HCT116 (cell line): ENCODE measurements around the gene ADARB1. TPM values are rescaled to one million over a fixed set of nuclear protein-coding genes. Genes with fewer than 3 reads are reported as not detected.

Source experiments
- ATAC-seq: fragments of 200-7000 bp; cut with Tn5 transposase; 2 replicates; pipeline ENCODE4 v1.9.1; 2020; ENCODE audit warnings: mild to moderate bottlenecking, moderate library complexity
- BruUV-seq: library from RNA; stranded (reverse); fragments of 400-500 nt; replicated peaks from 2 replicates; lab custom pipeline; 2021; lab: Mats Ljungman, UMichigan
- CTCF ChIA-PET: fragments of 300-600 bp; sonication (Branson Sonifier 250); formaldehyde crosslinking; loops from one replicate; lab custom pipeline; 2021; ENCODE audit warnings: antibody characterized with exemption; lab: Charles Lee
- POLR2A ChIA-PET: fragments of 300-600, 350-600 bp; sonication (Branson Sonifier 250); formaldehyde crosslinking; loops from one replicate; lab custom pipeline; 2021; ENCODE audit warnings: antibody characterized with exemption; lab: Charles Lee
- RAD21 ChIA-PET, 2 experiments: fragments of 300-600 bp; sonication (Branson Sonifier 250); formaldehyde crosslinking; loops; one replicate each; lab custom pipeline; 2023; ENCODE audit warnings: low total read pairs in 2 of 2; ENCODE audit not compliant: uncharacterized antibody in 2 of 2, unreplicated experiment in 2 of 2, low non-redundant PET in 1 of 2; lab: Charles Lee
- DNase-seq: peaks from one replicate; pipeline ENCODE4 v3.0.0-alpha.2; 2010; ENCODE audit warnings: low read depth, low spot score
- H2AFZ ChIP-seq: fragments of 200-600 bp; shearing (Covaris generic), sonication (generic); 2 replicates; pipeline ENCODE4 v1.6.1; 2017; ENCODE audit warnings: low read depth, mixed run types, mixed read lengths, antibody characterized with exemption, low read length; ENCODE audit not compliant: poor library complexity, severe bottlenecking
- H3K27ac ChIP-seq: 2 replicates; pipeline ENCODE4 v1.5.1; 2012; ENCODE audit warnings: low read depth, low read length
- H3K27me3 ChIP-seq: fragments of 200-600 bp; sonication (generic); 2 replicates; pipeline ENCODE4 v1.6.1; 2016; ENCODE audit warnings: mixed run types, low read length, mixed read lengths; ENCODE audit not compliant: insufficient read depth
- H3K36me3 ChIP-seq, 2 experiments: fragments of 200-500 bp in 1 of 2; fragments of 200-600 bp in 1 of 2; sonication (Bioruptor generic) in 1 of 2; sonication (generic) in 1 of 2; 2 replicates each; pipeline versions ENCODE4 v1.5.1 to v1.6.1; 2014 to 2016; ENCODE audit warnings: low read length in 2 of 2, inconsistent platforms in 1 of 2, mixed read lengths in 1 of 2, mixed run types in 1 of 2; ENCODE audit not compliant: insufficient read depth in 2 of 2, control insufficient read depth in 1 of 2
- H3K4me1 ChIP-seq, 2 experiments: fragments of 200-600 bp in 1 of 2; sonication (generic) in 1 of 2; 2 replicates each; pipeline versions ENCODE4 v1.5.1 to v1.6.1; 2012 to 2017; ENCODE audit warnings: low read length in 2 of 2, inconsistent platforms in 1 of 2, mild to moderate bottlenecking in 1 of 2, mixed read lengths in 1 of 2, mixed run types in 1 of 2, moderate library complexity in 1 of 2; ENCODE audit not compliant: insufficient read depth in 2 of 2, control insufficient read depth in 1 of 2
- H3K4me2 ChIP-seq: fragments of 200-600 bp; sonication (generic); 2 replicates; pipeline ENCODE4 v1.6.1; 2017; ENCODE audit warnings: mixed run types, low read length, mixed read lengths
- H3K4me3 ChIP-seq, 2 experiments: fragments of 200-600 bp in 1 of 2; sonication (generic) in 1 of 2; replicated peaks in 1 of 2; 2 replicates each; pipeline ENCODE4 v1.5.1; 2011 to 2016; ENCODE audit warnings: low read length in 2 of 2, control low read depth in 1 of 2, low read depth in 1 of 2, mild to moderate bottlenecking in 1 of 2, mixed read lengths in 1 of 2, mixed run types in 1 of 2
- H3K79me2 ChIP-seq: fragments of 200-600 bp; sonication (generic); 2 replicates; pipeline ENCODE4 v1.6.1; 2017; ENCODE audit warnings: mild to moderate bottlenecking, mixed run types, low read length, moderate library complexity, mixed read lengths; ENCODE audit not compliant: insufficient read depth
- H3K9ac ChIP-seq: fragments of 200-600 bp; sonication (generic); 2 replicates; pipeline ENCODE4 v1.6.1; 2016; ENCODE audit warnings: low read length, mixed read lengths
- H3K9me2 ChIP-seq: fragments of 200-600 bp; sonication (generic), shearing (Covaris generic); 2 replicates; pipeline ENCODE4 v1.6.1; 2017; ENCODE audit warnings: mixed run types, mild to moderate bottlenecking, moderate library complexity; ENCODE audit not compliant: insufficient read depth
- H3K9me3 ChIP-seq, 2 experiments: fragments of 200-500 bp in 1 of 2; fragments of 200-600 bp in 1 of 2; sonication (Bioruptor generic) in 1 of 2; sonication (generic) in 1 of 2; 2 replicates each; pipeline ENCODE4 v1.6.1; 2014 to 2017; ENCODE audit warnings: low read length in 2 of 2, mixed read lengths in 2 of 2, inconsistent platforms in 1 of 2, low read depth in 1 of 2, mild to moderate bottlenecking in 1 of 2, mixed run types in 1 of 2, moderate library complexity in 1 of 2; ENCODE audit not compliant: control insufficient read depth in 1 of 2, insufficient read depth in 1 of 2
- H4K20me1 ChIP-seq: fragments of 200-600 bp; sonication (generic), shearing (Covaris generic); 2 replicates; pipeline ENCODE4 v1.6.1; 2017; ENCODE audit warnings: mixed run types, mild to moderate bottlenecking, moderate library complexity; ENCODE audit not compliant: insufficient read depth
- EGR1 ChIP-seq: IDR thresholded peaks from 2 replicates; pipeline ENCODE4 v1.6.1; 2012; ENCODE audit warnings: low read depth
- ELF1 ChIP-seq: IDR thresholded peaks from 2 replicates; pipeline ENCODE4 v1.6.1; 2012; ENCODE audit warnings: low read depth, borderline replicate concordance
- EZH2phosphoT487 ChIP-seq: fragments of 200-600 bp; IDR thresholded peaks from 2 replicates; pipeline ENCODE4 v1.6.1; 2018; ENCODE audit warnings: antibody characterized with exemption, borderline replicate concordance
- ZNF274 ChIP-seq: fragments of 200-500 bp; sonication (Bioruptor generic); IDR thresholded peaks from 2 replicates; pipeline ENCODE4 v1.6.1; 2014; ENCODE audit warnings: mild to moderate bottlenecking, low read depth, low read length, inconsistent platforms
- intact Hi-C: fragments of 100-400 bp; cut with micrococcal nuclease; formaldehyde crosslinking; loops from 2 replicates; pipeline ENCODE4 v1.10.0; 2022
- total RNA-seq: library from RNA; stranded (reverse); gene quantifications from one replicate; pipeline ENCODE4 v1.2.1, GENCODE V29; 2021; ENCODE audit not compliant: unreplicated experiment
- TF ChIP-seq, protein P1 (sequence below): IDR thresholded peaks from 2 replicates; pipeline ENCODE4 v1.6.1; 2012
- TF ChIP-seq, protein P2 (sequence below): IDR thresholded peaks from 2 replicates; pipeline ENCODE4 v1.6.1; 2012
- TF ChIP-seq, protein P3 (sequence below): IDR thresholded peaks from 2 replicates; pipeline ENCODE4 v1.6.1; 2012; ENCODE audit warnings: low read depth

ADARB1 gene
- total RNA-seq, 1 experiment from 2014 or later: 13.5 TPM

DNA sequence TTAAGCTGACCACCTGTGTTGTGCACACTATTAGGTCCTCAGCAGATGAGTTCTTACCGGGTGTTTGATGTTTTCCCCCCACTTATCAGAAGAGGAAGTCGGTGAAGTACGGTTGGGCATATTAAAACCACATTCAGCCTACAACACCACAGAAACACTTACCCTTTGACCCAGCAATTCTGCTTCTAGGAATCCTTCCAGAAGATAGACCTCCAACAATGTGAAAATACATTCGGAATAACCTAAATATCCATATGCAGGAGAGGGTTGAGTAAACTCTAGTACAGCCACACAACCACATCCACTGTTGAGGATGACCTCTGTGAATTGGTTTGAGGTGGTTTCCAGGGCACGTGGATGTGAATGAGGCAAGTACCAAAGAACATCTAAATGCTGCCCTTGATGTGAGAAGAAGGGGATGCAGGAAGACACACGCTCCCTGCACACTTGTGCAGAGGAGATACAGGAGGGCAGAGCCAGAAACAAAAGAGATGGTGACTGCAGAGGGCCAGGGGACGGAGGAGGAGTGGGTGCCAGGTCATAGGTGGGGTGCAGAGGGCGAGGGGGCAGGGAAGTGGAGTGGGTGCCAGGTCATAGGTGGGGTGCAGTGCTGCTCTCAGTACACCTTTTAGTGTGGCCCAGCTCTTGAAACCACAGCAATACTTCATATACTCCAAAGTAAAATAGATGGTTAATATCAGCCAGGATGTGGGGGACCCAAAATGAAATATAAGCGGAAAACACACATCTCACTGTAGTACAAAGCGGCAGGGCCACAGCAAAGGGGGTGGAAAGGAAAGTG is 12.8 kb downstream of the ADARB1 start:
- Histone ChIP-seq H3K4me3 (no peak overlapping the region), H3K4me1 (peaks cover 0 to 16% of the 10 kb centered on the region in 2 experiments; a peak in 2 of 4 replicates), H3K79me2 (peaks cover 9% of the 10 kb centered on the region), H3K9me3 (no peaks in the 10 kb centered on the region), H2AFZ (no peak overlapping the region), H3K9ac (no peak overlapping the region), H3K27me3 (no peaks in the 10 kb centered on the region), H3K27ac (no peak overlapping the region), H3K4me2 (no peak overlapping the region)
- POLR2A ChIA-PET: interaction anchor here (1.1 kb wide), 1 partner anchor 10 kb away, joined by 3 read pairs; no protein-coding TSS in a partner anchor
- RAD21 ChIA-PET: no interaction called here
- no TSS peak for BruUV-seq
- ATAC-seq: no peak
- TF ChIP-seq EGR1: no peak
- TF ChIP-seq, protein P1, sequence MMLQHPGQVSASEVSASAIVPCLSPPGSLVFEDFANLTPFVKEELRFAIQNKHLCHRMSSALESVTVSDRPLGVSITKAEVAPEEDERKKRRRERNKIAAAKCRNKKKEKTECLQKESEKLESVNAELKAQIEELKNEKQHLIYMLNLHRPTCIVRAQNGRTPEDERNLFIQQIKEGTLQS: no peak
- TF ChIP-seq, protein P2, sequence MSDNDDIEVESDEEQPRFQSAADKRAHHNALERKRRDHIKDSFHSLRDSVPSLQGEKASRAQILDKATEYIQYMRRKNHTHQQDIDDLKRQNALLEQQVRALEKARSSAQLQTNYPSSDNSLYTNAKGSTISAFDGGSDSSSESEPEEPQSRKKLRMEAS: no peak
- TF ChIP-seq ELF1: no peak
- TF ChIP-seq, protein P3, sequence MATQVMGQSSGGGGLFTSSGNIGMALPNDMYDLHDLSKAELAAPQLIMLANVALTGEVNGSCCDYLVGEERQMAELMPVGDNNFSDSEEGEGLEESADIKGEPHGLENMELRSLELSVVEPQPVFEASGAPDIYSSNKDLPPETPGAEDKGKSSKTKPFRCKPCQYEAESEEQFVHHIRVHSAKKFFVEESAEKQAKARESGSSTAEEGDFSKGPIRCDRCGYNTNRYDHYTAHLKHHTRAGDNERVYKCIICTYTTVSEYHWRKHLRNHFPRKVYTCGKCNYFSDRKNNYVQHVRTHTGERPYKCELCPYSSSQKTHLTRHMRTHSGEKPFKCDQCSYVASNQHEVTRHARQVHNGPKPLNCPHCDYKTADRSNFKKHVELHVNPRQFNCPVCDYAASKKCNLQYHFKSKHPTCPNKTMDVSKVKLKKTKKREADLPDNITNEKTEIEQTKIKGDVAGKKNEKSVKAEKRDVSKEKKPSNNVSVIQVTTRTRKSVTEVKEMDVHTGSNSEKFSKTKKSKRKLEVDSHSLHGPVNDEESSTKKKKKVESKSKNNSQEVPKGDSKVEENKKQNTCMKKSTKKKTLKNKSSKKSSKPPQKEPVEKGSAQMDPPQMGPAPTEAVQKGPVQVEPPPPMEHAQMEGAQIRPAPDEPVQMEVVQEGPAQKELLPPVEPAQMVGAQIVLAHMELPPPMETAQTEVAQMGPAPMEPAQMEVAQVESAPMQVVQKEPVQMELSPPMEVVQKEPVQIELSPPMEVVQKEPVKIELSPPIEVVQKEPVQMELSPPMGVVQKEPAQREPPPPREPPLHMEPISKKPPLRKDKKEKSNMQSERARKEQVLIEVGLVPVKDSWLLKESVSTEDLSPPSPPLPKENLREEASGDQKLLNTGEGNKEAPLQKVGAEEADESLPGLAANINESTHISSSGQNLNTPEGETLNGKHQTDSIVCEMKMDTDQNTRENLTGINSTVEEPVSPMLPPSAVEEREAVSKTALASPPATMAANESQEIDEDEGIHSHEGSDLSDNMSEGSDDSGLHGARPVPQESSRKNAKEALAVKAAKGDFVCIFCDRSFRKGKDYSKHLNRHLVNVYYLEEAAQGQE: no peak
- no peak for TF ChIP-seq EZH2phosphoT487
- TF ChIP-seq ZNF274: no peak
- TF ChIP-seq, all 23 proteins: peak for 0
- no peak for DNase-seq
- Histone ChIP-seq H4K20me1 (no peaks in the 10 kb centered on the region), H3K36me3 (no peaks in the 10 kb centered on the region), H3K9me2 (no peaks in the 10 kb centered on the region)
- intact Hi-C loops: no loop called here
- CTCF ChIA-PET: no interaction called here
